WTC11 (cell line): Measurements from ENCODE around the gene RBM3.

Experiments used
- CBFB ChIP-seq: sonication (generic); formaldehyde crosslinking; IDR thresholded peaks from 2 replicates; pipeline ENCODE4 v1.8.1; 2022; ENCODE audit warnings: mild to moderate bottlenecking, low read depth, missing genetic modification reagents
- CREB1 ChIP-seq: sonication (generic); formaldehyde crosslinking; IDR thresholded peaks from 2 replicates; pipeline ENCODE4 v1.8.0; 2023; ENCODE audit warnings: mild to moderate bottlenecking, missing genetic modification reagents
- CTCF ChIP-seq: fragments of 200-600 bp; IDR thresholded peaks from 2 replicates; pipeline ENCODE4 v1.8.0; 2022; ENCODE audit warnings: antibody characterized with exemption
- E2F4 ChIP-seq: sonication (generic); formaldehyde crosslinking; IDR thresholded peaks from 2 replicates; pipeline ENCODE4 v1.8.1; 2022; ENCODE audit warnings: low read depth, mild to moderate bottlenecking, moderate library complexity, missing genetic modification reagents, borderline replicate concordance
- GRHL2 ChIP-seq: fragments of 250-450 bp; sonication (Bioruptor Pico); IDR thresholded peaks from 2 replicates; pipeline ENCODE4 v1.8.0; 2022; ENCODE audit warnings: mild to moderate bottlenecking, moderate library complexity; ENCODE audit not compliant: insufficient replicate concordance, severe bottlenecking
- NFYB ChIP-seq: sonication (generic); formaldehyde crosslinking; conservative IDR thresholded peaks from 2 replicates; pipeline ENCODE4 v1.8.0; 2022; ENCODE audit warnings: low read depth, missing genetic modification reagents
- SOX15 ChIP-seq: fragments of 250-450 bp; sonication (Bioruptor Pico); IDR thresholded peaks from 2 replicates; pipeline ENCODE4 v1.9.0; 2021; ENCODE audit warnings: mild to moderate bottlenecking
- TCF7 ChIP-seq: sonication (generic); formaldehyde crosslinking; IDR thresholded peaks from 2 replicates; pipeline ENCODE4 v1.8.0; 2022; ENCODE audit warnings: mild to moderate bottlenecking, low read depth, missing genetic modification reagents, moderate library complexity
- USF1 ChIP-seq: sonication (generic); formaldehyde crosslinking; IDR thresholded peaks from 2 replicates; pipeline ENCODE4 v1.8.0; 2022; ENCODE audit warnings: mild to moderate bottlenecking, missing genetic modification reagents
- ZNF512 ChIP-seq: sonication (generic); formaldehyde crosslinking; IDR thresholded peaks from 2 replicates; pipeline ENCODE4 v1.8.1; 2022; ENCODE audit warnings: missing genetic modification reagents, borderline replicate concordance
- TF ChIP-seq, protein P1 (sequence below): sonication (generic); formaldehyde crosslinking; IDR thresholded peaks from 2 replicates; pipeline ENCODE4 v1.8.0; 2022; ENCODE audit warnings: mild to moderate bottlenecking, missing genetic modification reagents

GRCh38 chrX:48598614-48599013 lies 24.3 kb downstream of the RBM3 start:
- TF ChIP-seq CREB1 (no peak), CTCF (no peak), USF1 (CRISPR knock-in tag) (no peak), NFYB (CRISPR knock-in tag) (no peak), CBFB (CRISPR knock-in tag) (no peak), SOX15 (CRISPR knock-in tag) (no peak), TCF7 (CRISPR knock-in tag) (no peak), GRHL2 (CRISPR knock-in tag) (no peak), E2F4 (CRISPR knock-in tag) (no peak), ZNF512 (CRISPR knock-in tag) (no peak)
- TF ChIP-seq, protein P1, sequence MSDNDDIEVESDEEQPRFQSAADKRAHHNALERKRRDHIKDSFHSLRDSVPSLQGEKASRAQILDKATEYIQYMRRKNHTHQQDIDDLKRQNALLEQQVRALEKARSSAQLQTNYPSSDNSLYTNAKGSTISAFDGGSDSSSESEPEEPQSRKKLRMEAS (CRISPR knock-in tag): no peak
